ENCODE data around the gene KLK14.

The KLK14 gene
- 0 to 0.30 (median 0.12) reads per million in 4 donors for total RNA-seq

GRCh38 chr19:51082611-51083010, at the start of gene KLK14:
Gene KLK14 (minus strand): TSS chr19:51082887. CDS start chr19:51082614, 273 bp downstream.
- no peak for DNase-seq

- DNase-seq: peak in 1 of 5 donors; percentile 57
These were observed 49.3 kb upstream of the KLK14 start for GRCh38 chr19:51131780-51132680.

GRCh38 chr19:51129716-51130115, 47.0 kb upstream of the KLK14 start:
- no peak for DNase-seq

- DNase-seq: no peak
These were observed 45.5 kb upstream of the KLK14 start for GRCh38 chr19:51128227-51128626.

GRCh38 chr19:51127755-51128154, 45.1 kb upstream of the KLK14 start:
- DNase-seq: no peak

- DNase-seq: no peak
These were observed 44.3 kb upstream of the KLK14 start for GRCh38 chr19:51127032-51127431.

GRCh38 chr19:51125421-51126075, 42.9 kb upstream of the KLK14 start:
- DNase-seq: no peak

- no peak for DNase-seq
These were observed 42.0 kb upstream of the KLK14 start, which contains the start of gene SIGLEC9 for GRCh38 chr19:51124729-51125128. Gene SIGLEC9 (plus strand): TSS chr19:51124906. CDS start chr19:51124975, 69 bp downstream.

GRCh38 chr19:51124216-51124615, 41.5 kb upstream of the KLK14 start:
- no peak for DNase-seq

GRCh38 chr19:51123802-51124201, 41.1 kb upstream of the KLK14 start:
- DNase-seq: no peak

GRCh38 chr19:51123381-51123800, 40.7 kb upstream of the KLK14 start:
- DNase-seq: peak in 1 of 5 donors; percentile 92

- DNase-seq: no peak
These were observed 39.7 kb upstream of the KLK14 start for GRCh38 chr19:51122112-51122981.

GRCh38 chr19:51121257-51121656, 38.6 kb upstream of the KLK14 start:
- DNase-seq: no peak

- no peak for DNase-seq
These were observed 37.5 kb upstream of the KLK14 start for GRCh38 chr19:51120160-51120559.

- no peak for DNase-seq
These were observed 36.9 kb upstream of the KLK14 start for GRCh38 chr19:51119611-51120010.

GRCh38 chr19:51119101-51119500, 36.4 kb upstream of the KLK14 start:
- no peak for DNase-seq

GRCh38 chr19:51116736-51117286, 34.1 kb upstream of the KLK14 start:
- peak in 1 of 5 donors; percentile 57 for DNase-seq

- DNase-seq: peak in 1 of 5 donors; percentile 82
These were observed 31.5 kb upstream of the KLK14 start for GRCh38 chr19:51114087-51114729.

- DNase-seq: no peak
These were observed 28.9 kb upstream of the KLK14 start for GRCh38 chr19:51111606-51112005.

- DNase-seq: no peak
These were observed 27.9 kb upstream of the KLK14 start for GRCh38 chr19:51110666-51110971.

GRCh38 chr19:51108805-51109146, 26.1 kb upstream of the KLK14 start:
- DNase-seq: no peak

Data from T-helper 1 cell (primary cell).